GM19328 (cell line): ENCODE measurements around the gene SEPTIN5.

ENCODE experiments used
- ATAC-seq: cut with Tn5 transposase; IDR thresholded peaks from one replicate; pipeline ENCODE4 v1.9.1; 2021; ENCODE audit warnings: mild to moderate bottlenecking, moderate library complexity; ENCODE audit not compliant: unreplicated experiment

SEPTIN5 gene

GRCh38 chr22:19731361-19732135 is 17.2 kb downstream of the SEPTIN5 start:
- no peak for ATAC-seq

- no peak for ATAC-seq
These were observed 18.3 kb downstream of the SEPTIN5 start for GRCh38 chr22:19732403-19733113.

GRCh38 chr22:19733755-19734154 is 19.5 kb downstream of the SEPTIN5 start:
- no peak for ATAC-seq

- ATAC-seq, result no peak
These were observed 19.9 kb downstream of the SEPTIN5 start for GRCh38 chr22:19734163-19734562.

- ATAC-seq, result no peak
These were observed 20.6 kb downstream of the SEPTIN5 start for GRCh38 chr22:19734837-19735382.

- ATAC-seq, result no peak
These were observed 21.6 kb downstream of the SEPTIN5 start for GRCh38 chr22:19735665-19736510.

- ATAC-seq, result no peak
These were observed 23.8 kb downstream of the SEPTIN5 start for GRCh38 chr22:19737846-19738663.

- no peak for ATAC-seq
These were observed 24.6 kb downstream of the SEPTIN5 start for GRCh38 chr22:19738664-19739447.

- ATAC-seq, result no peak
These were observed 25.2 kb downstream of the SEPTIN5 start for GRCh38 chr22:19739448-19739895.

GRCh38 chr22:19739911-19740449 is 25.7 kb downstream of the SEPTIN5 start:
- no peak for ATAC-seq

- no peak for ATAC-seq
These were observed 26.3 kb downstream of the SEPTIN5 start for GRCh38 chr22:19740586-19740985.

GRCh38 chr22:19741053-19741452 is 26.8 kb downstream of the SEPTIN5 start:
- ATAC-seq, result no peak

GRCh38 chr22:19742160-19743066 is 28.1 kb downstream of the SEPTIN5 start:
- no peak for ATAC-seq

- no peak for ATAC-seq
These were observed 28.8 kb downstream of the SEPTIN5 start for GRCh38 chr22:19743081-19743480.

- ATAC-seq, result no peak
These were observed 29.3 kb downstream of the SEPTIN5 start for GRCh38 chr22:19743651-19744050.

- ATAC-seq, result no peak
These were observed 30.2 kb downstream of the SEPTIN5 start for GRCh38 chr22:19744350-19745006.
